ENCODE data around the gene MIEF1.
"Not testable (repeated sequence)": the region's sequence is repeated elsewhere in the genome, so short reads cannot be mapped to it uniquely, and the experiment has no call there.

MIEF1 gene

GRCh38 chr22:39520226-39521105, 18.4 kb downstream of the MIEF1 start, which contains the start of gene ATF4:
Gene ATF4 (plus strand): TSS chr22:39520562. CDS start chr22:39521446, 884 bp downstream.
- peak within 1 kb of the TSS; percentile 95 for H3K4me3 ChIP-seq (replicated peaks in 1 of 2; ENCODE audit: low read depth in 2 of 2, low read length in 2 of 2)
- peak; percentile 100 for DNase-seq (ENCODE audit: low read depth in 2 of 2)
- TF ChIP-seq CTCF (IDR thresholded peaks at IDR 0.05; ENCODE audit: low read depth, low read length), result no peak

GRCh38 chr22:39521106-39521885, 19.2 kb downstream of the MIEF1 start:
- DNase-seq (ENCODE audit: low read depth in 2 of 2), result peak in 1 of 2 donors; percentile 88
- H3K4me3 ChIP-seq (replicated peaks in 1 of 2; ENCODE audit: low read depth in 2 of 2, low read length in 2 of 2), result peak overlapping the region; percentile 95

GRCh38 chr22:39522091-39522490, 20.0 kb downstream of the MIEF1 start:
- peak overlapping the region; percentile 95 for H3K4me3 ChIP-seq (replicated peaks in 1 of 2; ENCODE audit: low read depth in 2 of 2, low read length in 2 of 2)
- not testable (repeated sequence) for DNase-seq (ENCODE audit: low read depth in 2 of 2)

GRCh38 chr22:39522567-39523300, 20.6 kb downstream of the MIEF1 start:
- peak overlapping the region; percentile 95 for H3K4me3 ChIP-seq (replicated peaks in 1 of 2; ENCODE audit: low read depth in 2 of 2, low read length in 2 of 2)
- DNase-seq (ENCODE audit: low read depth in 2 of 2), result peak; percentile 62 to 71
- TF ChIP-seq CTCF (IDR thresholded peaks at IDR 0.05; ENCODE audit: low read depth, low read length), result no peak

GRCh38 chr22:39524089-39524752, 22.1 kb downstream of the MIEF1 start:
- DNase-seq (ENCODE audit: low read depth in 2 of 2), result no peak
- H3K4me3 ChIP-seq (replicated peaks in 1 of 2; ENCODE audit: low read depth in 2 of 2, low read length in 2 of 2), result no peak overlapping the region
- no peak for TF ChIP-seq CTCF (IDR thresholded peaks at IDR 0.05; ENCODE audit: low read depth, low read length)

- no peak for TF ChIP-seq CTCF (IDR thresholded peaks at IDR 0.05; ENCODE audit: low read depth, low read length)
- no peak for DNase-seq (ENCODE audit: low read depth in 2 of 2)
- no peak overlapping the region for H3K4me3 ChIP-seq (replicated peaks in 1 of 2; ENCODE audit: low read depth in 2 of 2, low read length in 2 of 2)
Observed at GRCh38 chr22:39524753-39525657, 22.9 kb downstream of the MIEF1 start.

- TF ChIP-seq CTCF (IDR thresholded peaks at IDR 0.05; ENCODE audit: low read depth, low read length), result no peak
Observed at GRCh38 chr22:39525658-39525975, 23.5 kb downstream of the MIEF1 start.

More at GRCh38 chr22:39525658-39525975, 23.5 kb downstream of the MIEF1 start:
- DNase-seq (ENCODE audit: low read depth in 2 of 2), result no peak
- H3K4me3 ChIP-seq (replicated peaks in 1 of 2; ENCODE audit: low read depth in 2 of 2, low read length in 2 of 2), result no peak overlapping the region

All from cardiac fibroblast (primary cell).